ENCODE results near the gene CNTNAP5. TPM values are rescaled to one million over a fixed set of nuclear protein-coding genes. Genes with fewer than 3 reads are reported as not detected.

CNTNAP5 gene
- total RNA-seq, 4 donors from 2014 or later, result 0.20 to 1.4 (median 0.68) TPM; not detected in 1

GRCh38 chr2:124915567-124915966 is 890.5 kb downstream of the CNTNAP5 start:
- 91 to 100% methylated on average over 1 of the region's 1 CpG for WGBS, 2 donors (ENCODE audit: low coverage in 1 of 2)
- Histone ChIP-seq H3K4me1 (no peaks in the 10 kb centered on the region), H3K27me3 (no peaks in the 10 kb centered on the region), H3K9me3 (no peaks in the 10 kb centered on the region), H3K27ac (no peak overlapping the region), H3K36me3 (no peaks in the 10 kb centered on the region), H3K4me3 (no peak overlapping the region)
- DNase-seq, result no peak
- TF ChIP-seq EP300 (IDR thresholded peaks at IDR 0.05; ENCODE audit: low read depth), result no peak
- no peak for TF ChIP-seq CTCF (IDR thresholded peaks at IDR 0.05)
- no peak for TF ChIP-seq POLR2AphosphoS5 (IDR thresholded peaks at IDR 0.05)
- no peak for TF ChIP-seq POLR2A (IDR thresholded peaks at IDR 0.05)
- in situ Hi-C loops (cut with MboI; ENCODE audit: low pct_ligation_motif_present in 1 of 4, low pct_unique_long_range_greater_than_20kb in 1 of 4, low sequenced_read_pairs in 3 of 4) (no loop called here), intact Hi-C loops (cut with DNase I; ENCODE audit: low total_unique reads) (no loop called here)

GRCh38 chr2:124919296-124919695 is 894.2 kb downstream of the CNTNAP5 start:
- no peaks in the 10 kb centered on the region for H3K4me1 ChIP-seq
- in situ Hi-C loops (cut with MboI; ENCODE audit: low pct_ligation_motif_present in 1 of 4, low pct_unique_long_range_greater_than_20kb in 1 of 4, low sequenced_read_pairs in 3 of 4), result no loop called here
- no peak overlapping the region for H3K4me3 ChIP-seq
- intact Hi-C loops (cut with DNase I; ENCODE audit: low total_unique reads), result no loop called here
- H3K9me3 ChIP-seq, result no peaks in the 10 kb centered on the region
- no peak for DNase-seq
- no peak for TF ChIP-seq POLR2A (IDR thresholded peaks at IDR 0.05)
- no peak for TF ChIP-seq EP300 (IDR thresholded peaks at IDR 0.05; ENCODE audit: low read depth)
- TF ChIP-seq POLR2AphosphoS5 (IDR thresholded peaks at IDR 0.05), result no peak
- no peak for TF ChIP-seq CTCF (IDR thresholded peaks at IDR 0.05)
- no peak overlapping the region for H3K27ac ChIP-seq
- WGBS, 2 donors (ENCODE audit: low coverage in 1 of 2), result 48% methylated on average over 2 of the region's 2 CpGs; no CpG with 5 or more reads in 1 of the 2 donors
- no peaks in the 10 kb centered on the region for H3K36me3 ChIP-seq
- no peaks in the 10 kb centered on the region for H3K27me3 ChIP-seq

GRCh38 chr2:124920448-124920847 is 895.4 kb downstream of the CNTNAP5 start:
- Histone ChIP-seq H3K9me3 (no peaks in the 10 kb centered on the region), H3K36me3 (no peaks in the 10 kb centered on the region), H3K27me3 (no peaks in the 10 kb centered on the region), H3K27ac (no peak overlapping the region), H3K4me3 (no peak overlapping the region), H3K4me1 (no peaks in the 10 kb centered on the region)
- no peak for TF ChIP-seq CTCF (IDR thresholded peaks at IDR 0.05)
- no peak for TF ChIP-seq POLR2AphosphoS5 (IDR thresholded peaks at IDR 0.05)
- no peak for TF ChIP-seq POLR2A (IDR thresholded peaks at IDR 0.05)
- no peak for TF ChIP-seq EP300 (IDR thresholded peaks at IDR 0.05; ENCODE audit: low read depth)
- intact Hi-C loops (cut with DNase I; ENCODE audit: low total_unique reads), result no loop called here
- in situ Hi-C loops (cut with MboI; ENCODE audit: low pct_ligation_motif_present in 1 of 4, low pct_unique_long_range_greater_than_20kb in 1 of 4, low sequenced_read_pairs in 3 of 4), result no loop called here
- DNase-seq, result no peak
- WGBS, 2 donors (ENCODE audit: low coverage in 1 of 2), result 94 to 100% methylated on average over 1 of the region's 1 CpG

- no peaks in the 10 kb centered on the region for H3K4me1 ChIP-seq
- no peaks in the 10 kb centered on the region for H3K9me3 ChIP-seq
- no peak for DNase-seq
- no peak overlapping the region for H3K4me3 ChIP-seq
- in situ Hi-C loops (cut with MboI; ENCODE audit: low pct_ligation_motif_present in 1 of 4, low pct_unique_long_range_greater_than_20kb in 1 of 4, low sequenced_read_pairs in 3 of 4), result no loop called here
- TF ChIP-seq EP300 (IDR thresholded peaks at IDR 0.05; ENCODE audit: low read depth) (no peak), CTCF (IDR thresholded peaks at IDR 0.05) (no peak), POLR2AphosphoS5 (IDR thresholded peaks at IDR 0.05) (no peak), POLR2A (IDR thresholded peaks at IDR 0.05) (no peak)
- H3K27me3 ChIP-seq, result no peaks in the 10 kb centered on the region
- no peaks in the 10 kb centered on the region for H3K36me3 ChIP-seq
- intact Hi-C loops (cut with DNase I; ENCODE audit: low total_unique reads), result no loop called here
- 71 to 86% methylated on average over 1 to 5 of the region's 5 CpGs for WGBS, 2 donors (ENCODE audit: low coverage in 1 of 2)
- H3K27ac ChIP-seq, result no peak overlapping the region
These were observed 896.1 kb downstream of the CNTNAP5 start for GRCh38 chr2:124921191-124921590.
